K562 treated with DMSO at 1 percent for 24 hours (cell line): ENCODE results near the gene PSMG1. TPM values are rescaled to one million over a fixed set of nuclear protein-coding genes. Genes with fewer than 3 reads are reported as not detected.

Experiments used
- total RNA-seq: library from RNA; unstranded; fragments of 300-600 nt; gene quantifications from 2 replicates; pipeline ENCODE4 v1.2.3, GENCODE V29; 2022; ENCODE audit warnings: low read depth; ENCODE audit not compliant: insufficient read depth

PSMG1 gene
- 60.2 and 69.9 TPM in 2 replicates for total RNA-seq

GRCh38 chr21:39183272-39184049 is at the start of gene PSMG1:
Gene PSMG1 (minus strand): TSS chr21:39183451. CDS start chr21:39183385, 66 bp downstream.

Other genes with a start within 250 kb of the PSMG1 start
- gene BRWD1, start 130.2 kb upstream of the PSMG1 start, total RNA-seq = 10.3 and 12.9 TPM in 2 replicates
- 359 and 406 TPM in 2 replicates for gene HMGN1, start 165.6 kb upstream of the PSMG1 start, total RNA-seq